ENCODE results near the gene ARL4A.

DNA sequence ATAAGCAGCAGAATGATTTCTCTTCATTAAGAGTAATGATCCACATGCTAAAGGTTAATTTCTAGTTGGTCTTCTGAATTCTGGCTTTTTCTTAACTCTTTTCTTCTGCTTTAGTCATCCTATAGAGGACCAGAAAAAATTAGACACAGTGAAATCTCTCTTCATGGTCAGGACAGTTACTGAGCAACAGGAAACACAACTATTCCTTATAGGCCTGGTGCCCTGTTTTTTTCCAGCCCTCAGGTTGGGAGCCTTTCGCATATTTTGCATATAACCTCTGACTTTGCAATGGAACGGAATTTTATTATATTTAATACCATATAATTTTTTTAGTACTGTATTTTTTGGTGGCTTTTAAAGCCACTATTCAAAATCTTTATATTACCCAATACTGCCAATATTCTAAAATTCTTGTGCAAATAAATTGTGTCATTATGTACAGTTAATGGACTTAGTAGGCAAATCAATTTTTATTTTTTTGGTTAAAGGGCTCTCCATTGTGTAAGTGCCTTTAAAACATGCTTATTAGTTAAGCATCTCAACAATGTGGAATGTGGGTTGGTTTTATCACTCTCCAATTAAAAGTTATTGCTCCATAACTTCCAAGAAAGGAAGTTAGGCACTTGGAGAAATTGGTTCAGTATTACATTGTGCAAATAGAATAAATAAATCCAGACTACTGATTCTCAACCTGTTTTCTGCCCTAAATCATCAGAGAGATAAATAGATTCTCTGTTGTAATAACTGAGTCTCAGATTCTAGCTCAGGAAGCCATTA, 22.5 kb downstream of the ARL4A start:
- TF ChIP-seq POLR2A (IDR thresholded peaks at IDR 0.05; ENCODE audit: insufficient read depth in 1 of 2, low read depth in 2 of 2, low read length in 2 of 2) = no peak
- TF ChIP-seq, protein P1, sequence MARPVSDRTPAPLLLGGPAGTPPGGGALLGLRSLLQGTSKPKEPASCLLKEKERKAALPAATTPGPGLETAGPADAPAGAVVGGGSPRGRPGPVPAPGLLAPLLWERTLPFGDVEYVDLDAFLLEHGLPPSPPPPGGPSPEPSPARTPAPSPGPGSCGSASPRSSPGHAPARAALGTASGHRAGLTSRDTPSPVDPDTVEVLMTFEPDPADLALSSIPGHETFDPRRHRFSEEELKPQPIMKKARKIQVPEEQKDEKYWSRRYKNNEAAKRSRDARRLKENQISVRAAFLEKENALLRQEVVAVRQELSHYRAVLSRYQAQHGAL (CRISPR knock-in tag; IDR thresholded peaks at IDR 0.05; ENCODE audit: not compliant biosample characterization) = no peak
- TF ChIP-seq, protein P2, sequence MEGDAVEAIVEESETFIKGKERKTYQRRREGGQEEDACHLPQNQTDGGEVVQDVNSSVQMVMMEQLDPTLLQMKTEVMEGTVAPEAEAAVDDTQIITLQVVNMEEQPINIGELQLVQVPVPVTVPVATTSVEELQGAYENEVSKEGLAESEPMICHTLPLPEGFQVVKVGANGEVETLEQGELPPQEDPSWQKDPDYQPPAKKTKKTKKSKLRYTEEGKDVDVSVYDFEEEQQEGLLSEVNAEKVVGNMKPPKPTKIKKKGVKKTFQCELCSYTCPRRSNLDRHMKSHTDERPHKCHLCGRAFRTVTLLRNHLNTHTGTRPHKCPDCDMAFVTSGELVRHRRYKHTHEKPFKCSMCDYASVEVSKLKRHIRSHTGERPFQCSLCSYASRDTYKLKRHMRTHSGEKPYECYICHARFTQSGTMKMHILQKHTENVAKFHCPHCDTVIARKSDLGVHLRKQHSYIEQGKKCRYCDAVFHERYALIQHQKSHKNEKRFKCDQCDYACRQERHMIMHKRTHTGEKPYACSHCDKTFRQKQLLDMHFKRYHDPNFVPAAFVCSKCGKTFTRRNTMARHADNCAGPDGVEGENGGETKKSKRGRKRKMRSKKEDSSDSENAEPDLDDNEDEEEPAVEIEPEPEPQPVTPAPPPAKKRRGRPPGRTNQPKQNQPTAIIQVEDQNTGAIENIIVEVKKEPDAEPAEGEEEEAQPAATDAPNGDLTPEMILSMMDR (CRISPR knock-in tag; IDR thresholded peaks at IDR 0.05) = no peak
- no peak for TF ChIP-seq MYNN (CRISPR knock-in tag; IDR thresholded peaks at IDR 0.05; ENCODE audit: low read depth)
- TF ChIP-seq EP300 (IDR thresholded peaks at IDR 0.05; ENCODE audit: low read depth in 2 of 2, low read length in 2 of 2) = no peak
- no peak for TF ChIP-seq EP300 (CRISPR knock-in tag; IDR thresholded peaks at IDR 0.05; ENCODE audit: borderline replicate concordance)
- TF ChIP-seq ZNF564 (CRISPR knock-in tag; IDR thresholded peaks at IDR 0.05) = no peak
- TF ChIP-seq, protein P3, sequence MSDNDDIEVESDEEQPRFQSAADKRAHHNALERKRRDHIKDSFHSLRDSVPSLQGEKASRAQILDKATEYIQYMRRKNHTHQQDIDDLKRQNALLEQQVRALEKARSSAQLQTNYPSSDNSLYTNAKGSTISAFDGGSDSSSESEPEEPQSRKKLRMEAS (IDR thresholded peaks at IDR 0.05) = no peak
- TF ChIP-seq TCF7L2 (IDR thresholded peaks at IDR 0.05; ENCODE audit: low read depth, low read length) = no peak

Measured in HepG2 (cell line).